GM23248 (cell line): ENCODE data around the gene SCAPER.

Experiments
- EZH2 ChIP-seq: fragments of 200-600 bp; sonication (generic); IDR thresholded peaks from 2 replicates; pipeline ENCODE4 v1.6.1; 2018; ENCODE audit warnings: antibody characterized with exemption, mild to moderate bottlenecking; ENCODE audit not compliant: insufficient read depth, poor library complexity, severe bottlenecking
- EZH2phosphoT487 ChIP-seq: fragments of 200-600 bp; sonication (generic); IDR thresholded peaks from 2 replicates; pipeline ENCODE4 v1.6.1; 2018; ENCODE audit warnings: antibody characterized with exemption, moderate library complexity, mild to moderate bottlenecking, low read depth; ENCODE audit not compliant: insufficient read depth

- TF ChIP-seq EZH2phosphoT487 (no peak), EZH2 (no peak)
Observed at GRCh38 chr15:76840830-76841460, 64.2 kb downstream of the SCAPER start.
